Activated CD4-positive, CD25-positive, alpha-beta regulatory T cell (primary cell): Measurements from ENCODE around the gene JARID2.

ENCODE experiments used
- DNase-seq, 4 experiments: peaks; one replicate each; lab custom pipeline; 2025; lab: John Stamatoyannopoulos, UW

Gene JARID2

GRCh38 chr6:15520626-15521203 is 274.8 kb downstream of the JARID2 start:
- no peak for DNase-seq

GRCh38 chr6:15521582-15521981 is 275.7 kb downstream of the JARID2 start:
- DNase-seq = no peak

DNA sequence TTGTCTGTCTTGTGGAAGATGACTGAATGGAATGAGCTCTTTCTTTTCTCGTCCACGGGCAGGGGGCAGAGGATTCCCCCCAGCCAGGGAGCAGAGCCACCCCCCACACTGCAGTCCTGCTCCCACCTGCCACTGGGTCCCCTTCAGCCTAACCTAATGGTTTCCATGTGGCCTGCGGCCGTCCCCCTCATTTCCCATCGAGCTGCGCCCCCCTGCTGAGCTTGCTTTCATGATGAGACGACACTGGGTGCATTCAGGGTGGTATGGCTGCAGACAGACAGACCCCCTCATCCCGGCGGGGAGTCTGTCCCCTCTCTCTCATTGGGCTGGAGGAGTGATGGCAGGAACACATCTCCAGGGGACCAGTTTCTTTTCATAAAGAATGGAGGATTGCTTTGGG is 276.2 kb downstream of the JARID2 start:
- no peak for DNase-seq

GRCh38 chr6:15522427-15522826 is 276.6 kb downstream of the JARID2 start:
- no peak for DNase-seq

GRCh38 chr6:15522856-15523529 is 277.1 kb downstream of the JARID2 start:
- DNase-seq = no peak

GRCh38 chr6:15523679-15524630 is 278.1 kb downstream of the JARID2 start:
- DNase-seq = no peak

- DNase-seq = no peak
Measured at GRCh38 chr6:15524861-15525401, 279.1 kb downstream of the JARID2 start.

- no peak for DNase-seq
Measured at GRCh38 chr6:15526212-15526701, 280.4 kb downstream of the JARID2 start.

DNA sequence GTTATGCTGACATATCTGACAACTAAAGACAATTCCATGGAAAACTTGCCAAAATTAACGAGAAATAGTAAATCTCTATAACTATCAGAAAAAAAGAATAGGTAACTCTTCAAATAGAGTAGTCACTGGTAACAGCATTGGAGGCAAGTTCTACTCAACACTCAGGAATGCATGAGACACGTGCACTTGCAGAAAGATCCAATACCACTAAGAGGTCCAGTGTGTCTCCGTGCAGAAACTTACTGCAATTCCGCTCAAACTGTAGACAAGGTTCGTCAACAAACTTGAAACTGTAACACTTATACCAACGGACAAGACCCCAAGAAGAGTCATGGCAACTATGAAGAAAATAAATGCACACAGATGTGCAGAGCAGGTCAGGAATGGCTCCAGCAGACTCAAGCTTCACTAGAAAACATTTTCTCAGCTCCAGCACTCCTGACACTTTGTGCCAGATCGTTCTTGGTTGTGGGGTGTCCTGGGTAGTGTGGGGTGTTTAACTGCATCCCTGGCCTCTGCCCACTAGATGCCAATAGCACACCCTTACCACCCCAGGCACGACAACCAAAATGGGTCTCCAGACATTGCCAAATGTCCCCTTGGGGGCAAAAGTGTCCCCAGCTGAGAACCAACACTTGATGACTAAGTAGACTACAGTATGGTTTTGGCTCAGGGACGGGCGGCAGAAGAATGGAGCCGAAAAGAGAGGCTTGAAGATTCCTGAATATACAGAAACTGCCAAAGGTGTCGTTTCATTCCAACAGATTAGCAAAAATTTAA is 282.2 kb downstream of the JARID2 start:
- no peak for DNase-seq

DNA sequence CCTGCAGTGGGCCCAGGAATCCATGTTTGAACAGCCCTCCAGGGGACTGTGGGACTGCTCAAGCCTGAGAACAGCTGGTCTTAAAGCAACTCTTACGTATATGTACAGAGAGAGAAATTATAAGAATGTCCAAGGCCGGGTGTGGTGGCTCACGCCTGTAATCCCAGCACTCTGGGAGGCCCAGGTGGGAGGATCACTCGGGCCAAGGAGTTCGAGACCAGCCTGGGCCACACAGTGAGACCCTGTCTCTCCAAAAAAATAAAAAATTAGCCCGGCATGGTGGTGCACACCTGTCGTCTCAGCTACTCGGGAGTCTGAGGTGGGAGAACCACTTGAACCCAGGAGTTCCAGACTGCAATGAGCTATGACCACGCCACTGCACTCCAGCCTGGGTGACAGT is 283.0 kb downstream of the JARID2 start:
- DNase-seq = no peak

GRCh38 chr6:15530411-15530810 is 284.5 kb downstream of the JARID2 start:
- DNase-seq = no peak

DNA sequence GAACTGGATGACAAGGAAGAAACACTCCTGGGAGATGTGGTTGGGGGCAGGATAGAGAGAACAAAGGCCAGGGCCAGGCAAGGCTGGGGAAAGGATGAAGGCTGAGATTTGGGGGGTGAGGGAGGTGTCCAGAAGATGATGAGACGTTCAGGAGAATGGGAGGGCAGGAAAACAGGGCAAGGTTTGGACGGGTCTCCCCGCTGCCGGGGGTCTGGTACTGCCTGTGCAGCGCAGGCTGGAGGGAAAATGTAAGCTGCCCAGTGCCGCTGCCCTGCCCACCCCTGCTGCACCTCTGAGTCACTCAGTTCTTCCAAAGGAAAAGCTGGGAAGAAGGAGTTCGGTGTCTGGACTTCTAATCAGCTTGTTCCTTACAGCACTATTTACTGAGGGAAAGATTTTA is 286.1 kb downstream of the JARID2 start:
- no peak for DNase-seq

- DNase-seq = no peak
Measured at GRCh38 chr6:15533379-15534026, 287.6 kb downstream of the JARID2 start.

- DNase-seq = no peak
Measured at GRCh38 chr6:15534974-15535373, 289.1 kb downstream of the JARID2 start.

DNA sequence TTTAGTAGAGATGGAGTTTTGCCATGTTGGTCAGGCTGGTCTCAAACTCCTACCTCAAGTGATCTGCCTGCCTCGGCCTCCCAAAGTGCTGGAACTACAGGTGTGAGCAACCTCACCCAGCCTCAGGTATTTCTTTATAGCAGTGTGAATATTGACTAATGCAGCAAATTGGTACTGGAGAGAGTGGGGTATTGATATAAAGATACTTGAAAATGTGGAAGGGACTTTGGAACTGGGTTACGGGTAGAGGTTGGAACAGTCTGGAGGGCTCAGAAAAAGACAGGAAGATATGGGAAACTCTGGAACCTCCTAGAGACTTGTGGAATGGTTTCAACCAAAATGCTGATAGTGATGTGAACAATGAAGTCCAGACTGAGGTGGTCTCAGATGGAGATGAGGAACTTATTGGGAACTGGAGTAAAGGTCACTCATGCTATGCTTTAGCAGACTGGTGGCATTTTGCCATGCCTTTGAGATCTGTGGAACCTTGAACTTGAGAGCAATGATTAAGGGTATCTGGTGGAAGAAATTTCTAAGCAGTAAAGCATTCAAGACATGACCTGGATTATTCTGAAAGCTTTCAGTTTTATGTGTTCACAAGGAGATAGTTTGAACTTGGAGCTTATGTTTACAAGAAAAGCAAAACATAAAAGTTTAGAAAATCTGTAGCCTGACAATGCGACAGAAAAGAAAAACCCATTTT is 289.8 kb downstream of the JARID2 start:
- DNase-seq = no peak

DNA sequence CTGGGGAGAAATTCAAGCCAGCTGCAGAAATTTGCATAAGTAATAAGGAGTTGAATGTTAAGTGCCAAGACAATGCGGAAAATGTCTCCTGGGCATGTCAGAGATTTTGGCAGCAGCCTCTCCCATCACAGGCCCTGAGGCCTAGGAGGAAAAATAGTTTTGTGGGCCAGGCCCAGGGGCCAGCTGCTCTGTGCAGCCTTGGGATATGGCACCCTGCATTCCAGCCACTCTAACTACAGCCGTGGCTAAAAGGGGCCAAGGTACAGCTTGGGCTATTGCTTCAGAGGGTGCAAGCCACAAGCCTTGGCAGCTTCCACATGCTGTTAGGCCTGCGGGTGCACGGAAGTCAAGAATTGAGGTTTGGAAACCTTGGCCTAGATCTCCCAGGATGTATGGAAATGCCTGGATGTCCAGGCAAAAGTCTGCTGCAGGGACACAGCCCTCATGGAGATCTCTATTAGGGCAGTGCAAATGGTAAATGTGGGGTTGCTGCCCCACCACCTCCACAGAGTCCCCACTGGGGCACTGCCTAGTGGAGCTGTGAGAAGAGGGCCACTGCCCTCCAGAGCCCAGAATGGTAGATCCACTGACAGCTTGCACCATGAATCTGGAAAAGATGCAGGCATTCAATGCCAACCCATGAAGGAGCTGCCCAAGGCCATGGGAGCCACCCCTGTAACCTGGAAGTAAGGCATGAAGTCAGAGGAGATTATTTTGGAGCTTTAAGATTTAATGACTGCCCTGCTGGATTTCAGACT is 290.5 kb downstream of the JARID2 start:
- no peak for DNase-seq

DNA sequence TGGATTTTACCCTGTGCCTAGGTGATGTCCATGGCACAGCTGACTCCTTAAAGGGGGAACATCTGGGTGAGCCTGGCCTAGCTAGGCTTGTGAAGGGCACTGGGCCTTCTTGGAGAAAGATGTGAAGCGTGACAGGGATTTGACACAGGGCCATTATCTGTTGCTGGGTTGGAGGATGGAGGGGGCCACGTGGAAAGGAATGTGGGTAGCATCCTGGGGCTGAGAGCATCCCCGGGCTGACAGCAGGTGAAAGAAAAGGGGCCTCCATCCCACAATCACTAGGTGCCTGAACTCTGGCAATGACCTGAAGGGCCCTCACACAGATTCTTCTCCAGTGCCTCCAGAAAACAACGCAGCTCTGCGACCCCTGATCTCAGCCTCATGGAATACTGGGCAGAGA is 292.2 kb downstream of the JARID2 start:
- no peak for DNase-seq

DNA sequence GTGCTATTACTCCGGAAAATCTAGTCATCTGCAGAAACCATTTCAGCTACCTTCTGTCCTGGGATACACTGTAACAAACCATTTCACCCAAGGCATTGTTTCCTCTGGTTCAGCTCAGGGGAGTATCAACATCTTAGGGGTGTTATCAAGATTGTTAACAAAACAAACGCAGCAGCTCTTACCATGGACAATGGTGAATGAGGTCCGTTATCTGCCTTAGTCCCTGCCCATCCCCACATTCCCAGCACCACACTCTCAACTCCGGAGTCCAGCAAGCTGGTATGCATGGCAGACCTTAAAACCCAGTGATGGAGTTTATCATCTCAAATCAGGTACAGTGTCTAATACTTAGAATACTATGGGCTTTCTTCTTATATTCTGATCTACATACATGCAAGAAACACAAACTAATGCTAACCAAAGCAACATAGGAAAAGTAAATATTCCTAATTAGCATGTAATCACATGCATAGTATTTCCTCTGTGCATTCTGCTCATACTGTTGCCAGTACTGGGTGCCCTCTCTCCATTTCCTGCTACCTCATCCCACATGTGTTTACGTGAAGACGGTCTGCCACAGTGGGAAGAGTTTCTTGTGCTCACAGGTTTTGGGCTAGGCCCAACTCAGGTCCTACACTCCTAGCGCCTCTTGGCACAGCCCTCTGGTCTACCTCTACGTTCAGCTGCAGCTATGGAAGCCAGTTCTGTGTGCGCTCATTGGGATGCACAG is 293.1 kb downstream of the JARID2 start:
- DNase-seq = no peak

DNA sequence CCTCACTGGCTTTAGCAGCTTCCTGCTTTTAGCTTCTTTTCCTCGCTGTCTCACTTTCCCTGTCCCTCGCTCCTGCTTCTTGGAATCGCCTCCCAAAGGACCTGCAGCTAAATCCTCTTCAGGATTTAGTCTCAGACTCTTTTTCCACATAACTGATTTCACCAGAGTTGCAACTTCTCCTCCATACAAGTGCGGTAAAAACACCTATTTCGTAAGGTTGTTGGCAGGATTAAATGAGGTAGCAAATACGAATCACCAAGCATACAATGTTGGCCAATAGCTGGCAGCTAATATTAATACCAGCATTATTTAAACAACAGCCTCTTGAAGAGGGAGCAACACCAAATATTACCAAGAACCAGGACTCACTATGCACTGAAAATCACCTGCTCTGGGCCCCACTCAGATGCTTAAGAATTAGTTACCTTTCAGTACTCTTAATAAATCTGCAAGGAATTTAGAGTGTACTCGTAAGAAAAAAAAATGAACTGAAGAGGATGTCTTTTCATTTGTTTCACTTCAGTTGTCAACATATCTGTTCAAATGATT is 293.9 kb downstream of the JARID2 start:
- DNase-seq = no peak
